IMR-90 (cell line): ENCODE measurements around the gene RAD51B. TPM values are rescaled to one million over a fixed set of nuclear protein-coding genes. Genes with fewer than 3 reads are reported as not detected.

Experiments
- ATAC-seq: fragments of 200-7000 bp; cut with Tn5 transposase; 2 replicates; pipeline ENCODE4 v1.9.1; 2020; ENCODE audit warnings: low read depth, mild to moderate bottlenecking, moderate library complexity
- BruUV-seq: library from RNA; stranded (reverse); fragments of 400-500 nt; replicated peaks from 2 replicates; lab custom pipeline; 2021; lab: Mats Ljungman, UMichigan
- CTCF ChIA-PET: fragments of 300-600 bp; formaldehyde crosslinking; extraction: SDS; loops from one replicate; lab custom pipeline; 2021; ENCODE audit warnings: antibody characterized with exemption; lab: Yijun Ruan, JAX
- POLR2A ChIA-PET: fragments of 300-600 bp; sonication (Branson Sonifier 250); formaldehyde crosslinking; loops from one replicate; lab custom pipeline; 2022; ENCODE audit warnings: antibody characterized with exemption; ENCODE audit not compliant: unreplicated experiment; lab: Charles Lee
- DNase-seq: peaks from one replicate; pipeline ENCODE4 v3.0.0; 2013
- H2AFZ ChIP-seq: replicated peaks from 2 replicates; pipeline ENCODE3; 2013; ENCODE audit warnings: low read length, mild to moderate bottlenecking; ENCODE audit not compliant: poor library complexity
- H2AK5ac ChIP-seq: 2 replicates; pipeline ENCODE4 v1.6.1; 2013; ENCODE audit warnings: low read depth, low read length, inconsistent platforms
- H2AK9ac ChIP-seq: replicated peaks from 2 replicates; pipeline ENCODE3; 2013; ENCODE audit warnings: mild to moderate bottlenecking, low read depth, low read length, moderate library complexity; ENCODE audit not compliant: poor library complexity
- H2BK120ac ChIP-seq: 2 replicates; pipeline ENCODE4 v1.6.1; 2013; ENCODE audit warnings: low read depth, low read length, inconsistent platforms
- H2BK15ac ChIP-seq: 3 replicates; pipeline ENCODE4 v1.6.1; 2013; ENCODE audit warnings: low read depth, low read length, inconsistent platforms
- H2BK20ac ChIP-seq: 2 replicates; pipeline ENCODE4 v1.6.1; 2013; ENCODE audit warnings: low read depth, mild to moderate bottlenecking, inconsistent platforms, low read length, moderate library complexity
- H2BK5ac ChIP-seq: 2 replicates; pipeline ENCODE4 v1.6.1; 2013; ENCODE audit warnings: mild to moderate bottlenecking, low read depth, low read length, inconsistent platforms; ENCODE audit not compliant: poor library complexity, severe bottlenecking
- H3K14ac ChIP-seq: replicated peaks from 2 replicates; pipeline ENCODE4 v1.6.1; 2013; ENCODE audit warnings: low read depth, low read length, inconsistent platforms
- H3K18ac ChIP-seq: 2 replicates; pipeline ENCODE4 v1.6.1; 2013; ENCODE audit warnings: low read depth, low read length, control low read depth
- H3K23ac ChIP-seq: 2 replicates; pipeline ENCODE4 v1.6.1; 2013; ENCODE audit warnings: low read depth, low read length, inconsistent platforms
- H3K27ac ChIP-seq: 2 replicates; pipeline ENCODE4 v1.5.1; 2013; ENCODE audit warnings: mild to moderate bottlenecking, control low read depth, low read length; ENCODE audit not compliant: insufficient read depth
- H3K27me3 ChIP-seq: 2 replicates; pipeline ENCODE4 v1.6.1; 2013; ENCODE audit warnings: low read length; ENCODE audit not compliant: control insufficient read depth, insufficient read depth
- H3K36me3 ChIP-seq: 2 replicates; pipeline ENCODE4 v1.6.1; 2013; ENCODE audit warnings: low read length, mixed read lengths; ENCODE audit not compliant: control insufficient read depth, insufficient read depth
- H3K4ac ChIP-seq: 2 replicates; pipeline ENCODE4 v1.6.1; 2013; ENCODE audit warnings: low read depth, low read length, inconsistent platforms
- H3K4me1 ChIP-seq: 2 replicates; pipeline ENCODE4 v1.6.1; 2013; ENCODE audit warnings: low read length, mixed read lengths; ENCODE audit not compliant: control insufficient read depth, insufficient read depth
- H3K4me2 ChIP-seq: 2 replicates; pipeline ENCODE4 v1.6.1; 2013; ENCODE audit warnings: low read depth, mild to moderate bottlenecking, control low read depth, low read length, moderate library complexity
- H3K4me3 ChIP-seq: 2 replicates; pipeline ENCODE4 v1.5.1; 2013; ENCODE audit warnings: low read depth, mild to moderate bottlenecking, control low read depth, low read length, moderate library complexity; ENCODE audit not compliant: insufficient read depth
- H3K56ac ChIP-seq: 2 replicates; pipeline ENCODE4 v1.6.1; 2013; ENCODE audit warnings: low read length, inconsistent platforms; ENCODE audit not compliant: insufficient read depth; ENCODE audit errors: extremely low read depth
- H3K79me1 ChIP-seq, 2 experiments: 2 replicates each; pipeline ENCODE4 v1.6.1; 2013; ENCODE audit warnings: low read length in 2 of 2, inconsistent platforms in 1 of 2, low read depth in 1 of 2
- H3K9ac ChIP-seq: 2 replicates; pipeline ENCODE4 v1.6.1; 2013; ENCODE audit warnings: low read depth, low read length, control low read depth
- H3K9me1 ChIP-seq: 2 replicates; pipeline ENCODE4 v1.6.1; 2013; ENCODE audit warnings: low read length, inconsistent platforms; ENCODE audit not compliant: insufficient read depth
- H3K9me3 ChIP-seq: 2 replicates; pipeline ENCODE4 v1.6.1; 2013; ENCODE audit warnings: low read length; ENCODE audit not compliant: control insufficient read depth, insufficient read depth
- H4K20me1 ChIP-seq: 2 replicates; pipeline ENCODE4 v1.6.1; 2013; ENCODE audit warnings: low read length, inconsistent platforms; ENCODE audit not compliant: insufficient read depth
- H4K5ac ChIP-seq: 2 replicates; pipeline ENCODE4 v1.6.1; 2013; ENCODE audit warnings: mild to moderate bottlenecking, low read depth, low read length, control low read depth
- H4K8ac ChIP-seq, 2 experiments: 2 replicates each; pipeline ENCODE4 v1.6.1; 2013; ENCODE audit warnings: low read depth in 2 of 2, low read length in 2 of 2, control low read depth in 1 of 2, inconsistent platforms in 1 of 2
- H4K91ac ChIP-seq: 2 replicates; pipeline ENCODE4 v1.6.1; 2013; ENCODE audit warnings: low read depth, low read length, inconsistent platforms; ENCODE audit not compliant: insufficient read depth
- BHLHE40 ChIP-seq: fragments of 150-350 bp; IDR thresholded peaks from 2 replicates; pipeline ENCODE4 v1.6.1; 2016; ENCODE audit warnings: mild to moderate bottlenecking, low read depth, low read length
- CEBPB ChIP-seq: IDR thresholded peaks from 2 replicates; pipeline ENCODE4 v1.6.1; 2012; ENCODE audit warnings: low read depth, low read length, improper control_type of control experiment
- CHD1 ChIP-seq: IDR thresholded peaks from 2 replicates; pipeline ENCODE4 v1.6.1; 2012; ENCODE audit warnings: low read depth, low read length, improper control_type of control experiment
- CTCF ChIP-seq: conservative IDR thresholded peaks from 2 replicates; pipeline ENCODE4 v1.5.1; 2012; ENCODE audit warnings: mild to moderate bottlenecking, low read depth, low read length, improper control_type of control experiment
- FOS ChIP-seq: fragments of 150-350 bp; IDR thresholded peaks from 2 replicates; pipeline ENCODE4 v1.6.1; 2016; ENCODE audit warnings: low read depth, low read length
- MAFK ChIP-seq: IDR thresholded peaks from 2 replicates; pipeline ENCODE4 v1.6.1; 2012; ENCODE audit warnings: low read depth, low read length, improper control_type of control experiment
- MAZ ChIP-seq: IDR thresholded peaks from 2 replicates; pipeline ENCODE4 v1.6.1; 2012; ENCODE audit warnings: low read depth, mild to moderate bottlenecking, low read length, improper control_type of control experiment, moderate library complexity, borderline replicate concordance
- MXI1 ChIP-seq: IDR thresholded peaks from 2 replicates; pipeline ENCODE4 v1.6.1; 2012; ENCODE audit warnings: low read depth, mild to moderate bottlenecking, low read length, moderate library complexity, borderline replicate concordance
- NFE2L2 ChIP-seq: fragments of 150-350 bp; IDR thresholded peaks from 2 replicates; pipeline ENCODE4 v1.6.1; 2016; ENCODE audit warnings: low read depth, mild to moderate bottlenecking, low read length
- POLR2A ChIP-seq: IDR thresholded peaks from 2 replicates; pipeline ENCODE4 v1.6.1; 2012; ENCODE audit warnings: mild to moderate bottlenecking, low read depth, low read length
- RAD21 ChIP-seq: IDR thresholded peaks from 2 replicates; pipeline ENCODE4 v1.6.1; 2012; ENCODE audit warnings: low read length, improper control_type of control experiment
- RCOR1 ChIP-seq: IDR thresholded peaks from 2 replicates; pipeline ENCODE4 v1.6.1; 2012; ENCODE audit warnings: mild to moderate bottlenecking, low read length, improper control_type of control experiment; ENCODE audit not compliant: insufficient replicate concordance
- RFX5 ChIP-seq: IDR thresholded peaks from 2 replicates; pipeline ENCODE4 v1.8.0; 2012; ENCODE audit warnings: low read depth, mild to moderate bottlenecking, low read length, moderate library complexity
- SMC3 ChIP-seq: fragments of 150-350 bp; IDR thresholded peaks from 2 replicates; pipeline ENCODE4 v1.6.1; 2016; ENCODE audit warnings: low read depth, mild to moderate bottlenecking, antibody characterized with exemption, low read length, moderate library complexity
- USF2 ChIP-seq: fragments of 150-350 bp; IDR thresholded peaks from 2 replicates; pipeline ENCODE4 v1.6.1; 2017; ENCODE audit warnings: mild to moderate bottlenecking, antibody characterized with exemption, low read length, low read depth
- WGBS, 2 experiments: methylation state at CpG; one replicate each; pipeline versions ENCODE4 v1.1.5 to v1.1.7; 2013; ENCODE audit warnings: missing lambda C conversion rate in 2 of 2; ENCODE audit not compliant: insufficient read length in 1 of 2; ENCODE audit errors: extremely low coverage in 2 of 2; 5-methylcytosine and 5-hydroxymethylcytosine counted together
- dilution Hi-C: fragments of 300-500 bp; cut with HindIII; formaldehyde crosslinking; loops from one replicate; pipeline ENCODE4 v1.14.3; 2018; ENCODE audit warnings: low sequenced_read_pairs; ENCODE audit not compliant: unreplicated experiment
- in situ Hi-C: fragments of 300-500 bp; cut with MboI; formaldehyde crosslinking; loops from 3 replicates; pipeline ENCODE4 v1.14.3; 2019; ENCODE audit warnings: low sequenced_read_pairs, inconsistent platforms, mixed read lengths
- intact Hi-C: fragments of 100-400 bp; cut with micrococcal nuclease; formaldehyde crosslinking; loops from 2 replicates; pipeline ENCODE4 v1.10.0; 2022
- polyA plus RNA-seq, 3 experiments: library from polyadenylated mRNA; depleted of rRNA; stranded (reverse); fragments of >200 nt; gene quantifications; 2 replicates each; pipeline ENCODE4 v1.2.3, GENCODE V29; 2012; ENCODE audit warnings: low replicate concordance in 1 of 3
- total RNA-seq: library from RNA; depleted of rRNA; stranded (reverse); fragments of >200 nt; gene quantifications from 2 replicates; pipeline ENCODE4 v1.2.3, GENCODE V29; 2012
- TF ChIP-seq, protein P1 (sequence below): fragments of 150-350 bp; IDR thresholded peaks from 2 replicates; pipeline ENCODE4 v1.6.1; 2016; ENCODE audit warnings: low read depth, mild to moderate bottlenecking, low read length, moderate library complexity, borderline replicate concordance

The RAD51B gene
- total and polyA plus RNA-seq, 2 of the 4 experiments (the other 2 are of a cell fraction), result 5.1 to 18.8 TPM

GRCh38 chr14:68626386-68626785 lies 806.8 kb downstream of the RAD51B start:
- Histone ChIP-seq H4K91ac (peak overlapping the region; percentile 2; the same call in 1 of the 2 replicates), H2AK5ac (no peak overlapping the region), H3K4me1 (peaks cover 2% of the 10 kb centered on the region; the same call in 1 of the 2 replicates), H2BK120ac (no peak overlapping the region), H3K4me3 (no peak overlapping the region), H2BK15ac (no peak overlapping the region), H3K18ac (no peak overlapping the region), H2AFZ (no peak overlapping the region), H2BK5ac (no peak overlapping the region), H3K9ac (no peak overlapping the region), H3K79me1 (no peaks in the 10 kb centered on the region), H4K8ac (no peak overlapping the region), H3K56ac (no peak overlapping the region), H2BK20ac (0 out of 2 replicates have a peak overlapping the region, but pooled peaks have one; percentile 7), H3K4ac (no peak overlapping the region), H2AK9ac (no peak overlapping the region), H3K9me3 (no peaks in the 10 kb centered on the region), H3K9me1 (peaks cover 8% of the 10 kb centered on the region; the same call in 1 of the 2 replicates), H3K23ac (no peak overlapping the region), H3K27ac (no peak overlapping the region), H3K14ac (no peak overlapping the region), H3K36me3 (no peaks in the 10 kb centered on the region), H4K5ac (no peak overlapping the region), H3K27me3 (no peaks in the 10 kb centered on the region), H4K20me1 (no peaks in the 10 kb centered on the region), H3K4me2 (no peak overlapping the region)
- BruUV-seq, result no TSS peak
- ChIA-PET CTCF (no interaction called here), POLR2A (no interaction called here)
- intact Hi-C loops, result no loop called here
- in situ Hi-C loops, result no loop called here
- DNase-seq (no peak), ATAC-seq (no peak)
- WGBS, 2 experiments, result no CpG with 5 or more reads among the region's 1 CpG
- no peak for TF ChIP-seq MAZ
- TF ChIP-seq, protein P1, sequence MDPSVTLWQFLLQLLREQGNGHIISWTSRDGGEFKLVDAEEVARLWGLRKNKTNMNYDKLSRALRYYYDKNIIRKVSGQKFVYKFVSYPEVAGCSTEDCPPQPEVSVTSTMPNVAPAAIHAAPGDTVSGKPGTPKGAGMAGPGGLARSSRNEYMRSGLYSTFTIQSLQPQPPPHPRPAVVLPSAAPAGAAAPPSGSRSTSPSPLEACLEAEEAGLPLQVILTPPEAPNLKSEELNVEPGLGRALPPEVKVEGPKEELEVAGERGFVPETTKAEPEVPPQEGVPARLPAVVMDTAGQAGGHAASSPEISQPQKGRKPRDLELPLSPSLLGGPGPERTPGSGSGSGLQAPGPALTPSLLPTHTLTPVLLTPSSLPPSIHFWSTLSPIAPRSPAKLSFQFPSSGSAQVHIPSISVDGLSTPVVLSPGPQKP, result no peak
- TF ChIP-seq CHD1, result no peak
- TF ChIP-seq CEBPB, result no peak
- no peak for TF ChIP-seq MXI1
- no peak for TF ChIP-seq CTCF
- no peak for TF ChIP-seq BHLHE40
- no peak for TF ChIP-seq RFX5
- TF ChIP-seq FOS, result no peak
- no peak for TF ChIP-seq USF2
- no peak for TF ChIP-seq NFE2L2
- TF ChIP-seq MAFK, result no peak
- TF ChIP-seq POLR2A, result no peak
- no peak for TF ChIP-seq SMC3
- no peak for TF ChIP-seq RAD21
- no peak for TF ChIP-seq RCOR1
- dilution Hi-C loops, result no loop called here
